HFFc6 (cell line): ENCODE data around the gene SGSM1. TPM values are rescaled to one million over a fixed set of nuclear protein-coding genes. Genes with fewer than 3 reads are reported as not detected.

ENCODE experiments used
- DNase-seq: peaks from one replicate; pipeline ENCODE4 v3.0.0-alpha.2; 2018
- H3K27ac Mint-ChIP-seq: 2 replicates; pipeline ENCODE4 v1.8.0; 2020; ENCODE audit warnings: mild to moderate bottlenecking, mixed read lengths
- H3K27me3 Mint-ChIP-seq: 2 replicates; pipeline ENCODE4 v1.8.0; 2021; ENCODE audit warnings: mild to moderate bottlenecking, moderate library complexity, mixed read lengths; ENCODE audit not compliant: insufficient read depth
- H3K36me3 Mint-ChIP-seq: 2 replicates; pipeline ENCODE4 v1.8.0; 2021; ENCODE audit warnings: low read depth, mixed read lengths
- H3K4me1 Mint-ChIP-seq: 2 replicates; pipeline ENCODE4 v1.8.0; 2020; ENCODE audit warnings: low read depth, mixed read lengths
- H3K4me3 Mint-ChIP-seq: 2 replicates; pipeline ENCODE4 v1.8.0; 2020; ENCODE audit warnings: mild to moderate bottlenecking, moderate library complexity, mixed read lengths
- H3K9me3 Mint-ChIP-seq: 2 replicates; pipeline ENCODE4 v1.8.0; 2020; ENCODE audit warnings: mild to moderate bottlenecking, mixed read lengths
- CTCF ChIP-seq: fragments of 200-600 bp; sonication (generic); IDR thresholded peaks from 2 replicates; pipeline ENCODE4 v1.5.0; 2021; ENCODE audit warnings: antibody characterized with exemption, mild to moderate bottlenecking
- total RNA-seq, 6 experiments: library from RNA; stranded (reverse); fragmentation: NEBNext Ultra II Directional; extraction: Animal tissue kit (Norgen Biotek cat#: 25700); gene quantifications; 2 replicates in 1 of 6; 3 replicates in 5 of 6; pipeline ENCODE4 v1.2.3, GENCODE V29; 2021

Gene SGSM1
- total RNA-seq, 6 experiments from 2014 or later, result not detected

GRCh38 chr22:24826710-24827285, 20.8 kb downstream of the SGSM1 start:
- Mint-ChIP-seq H3K9me3 (peaks cover 4% of the 10 kb centered on the region; the same call in 1 of the 2 replicates), H3K4me1 (no peaks in the 10 kb centered on the region), H3K36me3 (no peaks in the 10 kb centered on the region), H3K27ac (no peak overlapping the region), H3K27me3 (peaks cover 21% of the 10 kb centered on the region), H3K4me3 (no peak overlapping the region)
- DNase-seq, result no peak
- no peak for TF ChIP-seq CTCF

- no peak for TF ChIP-seq CTCF
- Mint-ChIP-seq H3K27me3 (peaks cover 25% of the 10 kb centered on the region), H3K4me3 (no peak overlapping the region), H3K36me3 (no peaks in the 10 kb centered on the region), H3K27ac (no peak overlapping the region), H3K4me1 (no peaks in the 10 kb centered on the region), H3K9me3 (peaks cover 4% of the 10 kb centered on the region; the same call in 1 of the 2 replicates)
- no peak for DNase-seq
Measured at GRCh38 chr22:24827296-24827695, 21.3 kb downstream of the SGSM1 start.

GRCh38 chr22:24830205-24830979, 24.4 kb downstream of the SGSM1 start:
- no peak for TF ChIP-seq CTCF
- Mint-ChIP-seq H3K27ac (no peak overlapping the region), H3K27me3 (peaks cover 28% of the 10 kb centered on the region), H3K4me3 (no peak overlapping the region), H3K9me3 (no peaks in the 10 kb centered on the region), H3K4me1 (no peaks in the 10 kb centered on the region), H3K36me3 (no peaks in the 10 kb centered on the region)
- DNase-seq, result no peak

GRCh38 chr22:24831687-24832086, 25.7 kb downstream of the SGSM1 start:
- H3K9me3 Mint-ChIP-seq, result no peaks in the 10 kb centered on the region
- no peak overlapping the region for H3K27ac Mint-ChIP-seq
- no peak for TF ChIP-seq CTCF
- H3K4me1 Mint-ChIP-seq, result no peaks in the 10 kb centered on the region
- H3K27me3 Mint-ChIP-seq, result peaks cover 28% of the 10 kb centered on the region
- no peak for DNase-seq
- no peaks in the 10 kb centered on the region for H3K36me3 Mint-ChIP-seq
- H3K4me3 Mint-ChIP-seq, result no peak overlapping the region

GRCh38 chr22:24833881-24834495, 28.0 kb downstream of the SGSM1 start:
- no peak for TF ChIP-seq CTCF
- no peaks in the 10 kb centered on the region for H3K9me3 Mint-ChIP-seq

More at GRCh38 chr22:24833881-24834495, 28.0 kb downstream of the SGSM1 start:
- peaks cover 24% of the 10 kb centered on the region for H3K27me3 Mint-ChIP-seq
- H3K27ac Mint-ChIP-seq, result no peak overlapping the region
- no peak overlapping the region for H3K4me3 Mint-ChIP-seq
- no peaks in the 10 kb centered on the region for H3K4me1 Mint-ChIP-seq
- no peak for DNase-seq
- no peaks in the 10 kb centered on the region for H3K36me3 Mint-ChIP-seq
